ENCODE data around the gene PXT1.

PXT1 gene

GRCh38 chr6:36442671-36443470, at the start of gene PXT1, which contains the start of gene KCTD20:
Gene PXT1 (minus strand): TSS chr6:36442854. CDS start chr6:36426082, 16,772 bp downstream.
Gene KCTD20 (plus strand): TSS chr6:36443000. CDS start chr6:36470098, 27,098 bp downstream.
- peak within 1 kb of the TSS; percentile 74 for H3K4me3 ChIP-seq (ENCODE audit: low read depth, low read length)
- ChIA-PET CTCF (interaction anchor here (0.6 to 1.5 kb wide), 5 partner anchors 13 to 409 kb away, joined by 3 to 9 read pairs (median 5); no protein-coding TSS in a partner anchor), POLR2A (interaction anchor here (0.6 to 2.5 kb wide), 5 partner anchors 12 to 418 kb away, joined by 3 to 28 read pairs (median 9); partner anchors contain the start of gene CDKN1A)
- H3K9me3 ChIP-seq (ENCODE audit: control insufficient read depth, insufficient read depth, low read depth, low read length), result no peaks in the 10 kb centered on the region
- peak within 1 kb of the TSS; percentile 95 for H3K27ac ChIP-seq (ENCODE audit: extremely low read depth, low read depth, low read length)
- no peaks in the 10 kb centered on the region; a peak in 1 of 3 replicates for H3K36me3 ChIP-seq (ENCODE audit: control insufficient read depth in 2 of 2, insufficient read depth in 1 of 2, low read length in 2 of 2)
- H3K4me1 ChIP-seq (ENCODE audit: control insufficient read depth, insufficient read depth, low read length), result peaks cover 11% of the 10 kb centered on the region
- no peak for TF ChIP-seq ZNF248 (tag by site-specific recombination; IDR thresholded peaks at IDR 0.05)
- no peak for TF ChIP-seq ZNF518A (tag by site-specific recombination; conservative IDR thresholded peaks at IDR 0.05; ENCODE audit: low read depth)
- TF ChIP-seq ZNF426 (tag by site-specific recombination; IDR thresholded peaks at IDR 0.05), result no peak
- TF ChIP-seq MZF1 (tag by site-specific recombination; IDR thresholded peaks at IDR 0.05; ENCODE audit: borderline replicate concordance), result 0 out of 2 replicates have a peak, but pooled peaks have one; percentile 16
- TF ChIP-seq ZFP37 (tag by site-specific recombination; IDR thresholded peaks at IDR 0.05), result peak; percentile 56; the same call in 1 of the 2 replicates
- TF ChIP-seq ZNF513 (tag by site-specific recombination; IDR thresholded peaks at IDR 0.05), result no peak; the same call in 1 of the 2 replicates
- TF ChIP-seq ZNF239 (tag by site-specific recombination; IDR thresholded peaks at IDR 0.05), result no peak
- no peak for TF ChIP-seq ZNF416 (tag by site-specific recombination; IDR thresholded peaks at IDR 0.05)
- TF ChIP-seq ZNF404 (tag by site-specific recombination; IDR thresholded peaks at IDR 0.05), result no peak
- TF ChIP-seq ZBTB26 (tag by site-specific recombination; optimal IDR thresholded peaks at IDR 0.05), result peak; percentile 98
- TF ChIP-seq ZNF266 (tag by site-specific recombination; IDR thresholded peaks at IDR 0.05; ENCODE audit: low read depth), result no peak
- TF ChIP-seq PRDM1 (tag by site-specific recombination; IDR thresholded peaks at IDR 0.05), result no peak
- TF ChIP-seq ELK4 (IDR thresholded peaks at IDR 0.05; ENCODE audit: borderline replicate concordance, low read depth, low read length), result no peak; the same call in 1 of the 2 replicates
- TF ChIP-seq ZNF837 (tag by site-specific recombination; IDR thresholded peaks at IDR 0.05), result no peak
- TF ChIP-seq ZNF76 (tag by site-specific recombination; IDR thresholded peaks at IDR 0.05; ENCODE audit: borderline replicate concordance, low read depth), result peak; percentile 92
- no peak for TF ChIP-seq ZNF473 (tag by site-specific recombination; IDR thresholded peaks at IDR 0.05)
- TF ChIP-seq ZNF23 (tag by site-specific recombination; IDR thresholded peaks at IDR 0.05; ENCODE audit: borderline replicate concordance), result no peak
- TF ChIP-seq ZNF623 (tag by site-specific recombination; IDR thresholded peaks at IDR 0.05), result no peak
- no peak for TF ChIP-seq ZNF521 (tag by site-specific recombination; IDR thresholded peaks at IDR 0.05)
- no peak for TF ChIP-seq ZNF274 (IDR thresholded peaks at IDR 0.05; ENCODE audit: low read length)
- TF ChIP-seq ZNF274 (tag by site-specific recombination; IDR thresholded peaks at IDR 0.05; ENCODE audit: borderline replicate concordance), result no peak
- no peak for TF ChIP-seq BCL11A (tag by site-specific recombination; IDR thresholded peaks at IDR 0.05; ENCODE audit: low read depth)
- no peak for TF ChIP-seq ZNF10 (tag by site-specific recombination; IDR thresholded peaks at IDR 0.05)
- no peak for TF ChIP-seq GFI1B (tag by site-specific recombination; IDR thresholded peaks at IDR 0.05)
- TF ChIP-seq ZNF529 (tag by site-specific recombination; IDR thresholded peaks at IDR 0.05; ENCODE audit: insufficient replicate concordance), result no peak
- no peak for TF ChIP-seq OSR2 (tag by site-specific recombination; IDR thresholded peaks at IDR 0.05)
- no peak for TF ChIP-seq ZNF146 (tag by site-specific recombination; IDR thresholded peaks at IDR 0.05)
- no peak for TF ChIP-seq AEBP2 (tag by site-specific recombination; IDR thresholded peaks at IDR 0.05; ENCODE audit: borderline replicate concordance)

Data from HEK293 (cell line).